Osteocyte (in vitro differentiated cells): Measurements from ENCODE around the gene FSTL4. TPM values are rescaled to one million over a fixed set of nuclear protein-coding genes. Genes with fewer than 3 reads are reported as not detected.

Experiments
- DNase-seq: peaks from one replicate; pipeline ENCODE4 v3.0.0; 2021; ENCODE audit warnings: mixed read lengths; ENCODE audit not compliant: unreplicated experiment; ENCODE audit errors: extremely low spot score
- H3K27ac Mint-ChIP-seq: one replicate; pipeline ENCODE4 v1.8.0; 2021; ENCODE audit warnings: mild to moderate bottlenecking, mixed read lengths; ENCODE audit not compliant: unreplicated experiment
- H3K27me3 Mint-ChIP-seq: one replicate; pipeline ENCODE4 v1.8.0; 2021; ENCODE audit warnings: mixed read lengths; ENCODE audit not compliant: unreplicated experiment
- H3K36me3 Mint-ChIP-seq: one replicate; pipeline ENCODE4 v1.8.0; 2021; ENCODE audit warnings: mixed read lengths; ENCODE audit not compliant: unreplicated experiment
- H3K4me1 Mint-ChIP-seq: one replicate; pipeline ENCODE4 v1.8.0; 2021; ENCODE audit warnings: mixed read lengths; ENCODE audit not compliant: unreplicated experiment
- H3K4me3 Mint-ChIP-seq: one replicate; pipeline ENCODE4 v1.8.0; 2021; ENCODE audit warnings: mild to moderate bottlenecking, moderate library complexity, mixed read lengths; ENCODE audit not compliant: unreplicated experiment
- H3K9me3 Mint-ChIP-seq: one replicate; pipeline ENCODE4 v1.8.0; 2021; ENCODE audit warnings: mixed read lengths; ENCODE audit not compliant: unreplicated experiment
- CTCF ChIP-seq: fragments of 200-600 bp; sonication (generic); IDR thresholded peaks from 2 replicates; pipeline ENCODE4 v1.5.0; 2021; ENCODE audit warnings: antibody characterized with exemption, mild to moderate bottlenecking, moderate library complexity
- total RNA-seq: library from RNA; stranded (reverse); gene quantifications from 2 replicates; pipeline ENCODE4 v1.2.1, GENCODE V29; 2021

FSTL4 gene
- total RNA-seq, 1 donor from 2014 or later: not detected

GRCh38 chr5:133464013-133464412, 148.3 kb downstream of the FSTL4 start:
- Mint-ChIP-seq H3K27me3 (peaks cover 3% of the 10 kb centered on the region), H3K27ac (no peak overlapping the region), H3K4me1 (peaks cover 6% of the 10 kb centered on the region), H3K4me3 (no peak overlapping the region), H3K9me3 (no peaks in the 10 kb centered on the region), H3K36me3 (peaks cover 2% of the 10 kb centered on the region)
- DNase-seq: no peak
- no peak for TF ChIP-seq CTCF

DNA sequence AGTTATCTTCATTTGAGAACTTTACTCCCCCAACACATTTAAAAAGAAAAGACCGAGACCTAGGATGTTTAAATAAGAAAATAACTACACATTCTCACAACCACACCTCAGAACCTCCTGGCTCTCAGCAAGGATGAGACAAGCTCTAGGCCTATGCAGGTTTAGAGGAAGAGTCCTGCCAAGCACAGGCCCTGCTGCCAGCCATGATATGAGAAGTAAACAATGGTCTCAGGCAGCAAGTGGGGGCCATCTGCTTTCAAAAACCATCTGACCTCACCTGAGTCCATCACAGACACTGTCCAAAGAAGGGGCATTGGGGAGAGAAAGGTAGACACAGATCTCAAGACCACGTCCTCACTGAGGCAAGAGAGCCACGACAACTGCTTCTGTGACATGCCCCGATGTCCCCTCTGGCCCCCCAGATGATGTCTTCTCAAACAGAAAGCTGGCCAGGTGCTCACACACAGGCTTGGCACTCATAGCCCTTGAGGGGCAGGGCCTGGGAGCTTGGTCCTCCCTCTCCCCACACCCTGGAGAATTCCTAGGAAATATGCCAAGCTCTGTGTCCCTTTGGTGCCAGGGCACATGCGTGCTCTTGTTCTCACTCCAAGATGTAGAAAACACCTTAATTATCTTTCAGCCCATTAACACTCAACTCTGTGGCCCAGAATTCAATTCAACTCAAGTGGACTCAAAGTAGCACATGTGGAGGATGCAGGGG, 150.4 kb downstream of the FSTL4 start:
- no peak for DNase-seq
- Mint-ChIP-seq H3K4me3 (no peak overlapping the region), H3K36me3 (peaks cover 2% of the 10 kb centered on the region), H3K9me3 (no peaks in the 10 kb centered on the region), H3K27ac (no peak overlapping the region), H3K27me3 (peaks cover 3% of the 10 kb centered on the region), H3K4me1 (peaks cover 6% of the 10 kb centered on the region)
- no peak for TF ChIP-seq CTCF

GRCh38 chr5:133460172-133460758, 152.1 kb downstream of the FSTL4 start:
- peaks cover 3% of the 10 kb centered on the region for H3K27me3 Mint-ChIP-seq
- H3K36me3 Mint-ChIP-seq: peaks cover 2% of the 10 kb centered on the region
- no peak overlapping the region for H3K4me3 Mint-ChIP-seq
- DNase-seq: no peak
- no peaks in the 10 kb centered on the region for H3K9me3 Mint-ChIP-seq
- TF ChIP-seq CTCF: peak; percentile 54
- peaks cover 6% of the 10 kb centered on the region for H3K4me1 Mint-ChIP-seq
- H3K27ac Mint-ChIP-seq: no peak overlapping the region

DNA sequence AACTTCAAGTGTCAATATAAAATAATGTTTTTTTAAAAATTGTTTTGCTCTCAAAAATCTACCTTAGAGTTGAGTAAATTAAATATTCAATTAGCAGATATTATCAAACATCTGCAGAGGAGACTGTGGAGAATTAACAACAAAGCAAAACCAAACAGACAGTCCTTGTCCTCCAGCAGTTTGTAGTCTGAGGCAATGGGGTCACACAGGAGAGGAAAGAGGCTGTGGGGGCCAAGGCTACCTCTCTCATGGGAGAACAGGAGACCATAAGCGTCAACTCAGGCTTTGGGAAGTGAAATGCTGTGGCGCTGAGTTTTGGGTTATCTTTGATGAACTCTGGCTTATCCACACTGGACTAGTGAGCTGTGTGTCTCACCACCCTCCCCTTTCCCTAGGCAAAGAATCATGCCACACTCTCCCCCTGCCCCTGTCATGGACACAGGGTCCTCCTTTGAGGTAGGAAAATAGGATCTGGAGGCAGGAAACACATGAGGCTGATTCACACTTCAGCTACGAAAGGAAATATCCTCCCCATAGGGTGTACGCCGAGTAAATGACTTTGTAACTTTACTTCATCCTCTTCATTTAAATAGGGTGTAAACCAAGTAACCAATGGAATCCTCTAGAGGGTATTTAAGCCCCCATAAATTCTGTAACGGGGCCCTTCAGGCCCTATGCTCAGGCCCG, 152.7 kb downstream of the FSTL4 start:
- Mint-ChIP-seq H3K27ac (no peak overlapping the region), H3K4me1 (peaks cover 6% of the 10 kb centered on the region), H3K36me3 (peaks cover 2% of the 10 kb centered on the region), H3K4me3 (no peak overlapping the region), H3K27me3 (peaks cover 3% of the 10 kb centered on the region), H3K9me3 (no peaks in the 10 kb centered on the region)
- no peak for TF ChIP-seq CTCF
- DNase-seq: no peak

GRCh38 chr5:133458435-133458834, 153.9 kb downstream of the FSTL4 start:
- no peak for TF ChIP-seq CTCF
- no peaks in the 10 kb centered on the region for H3K9me3 Mint-ChIP-seq
- peaks cover 7% of the 10 kb centered on the region for H3K27me3 Mint-ChIP-seq
- no peak for DNase-seq
- H3K36me3 Mint-ChIP-seq: peaks cover 2% of the 10 kb centered on the region
- H3K4me3 Mint-ChIP-seq: no peak overlapping the region
- peaks cover 6% of the 10 kb centered on the region for H3K4me1 Mint-ChIP-seq
- H3K27ac Mint-ChIP-seq: no peak overlapping the region
